Glomerular visceral epithelial cell (primary cell): ENCODE results near the gene SLC6A1.

Experiments
- DNase-seq: peaks from one replicate; pipeline ENCODE4 v3.0.0-alpha.2; 2016; ENCODE audit errors: extremely low spot score

Gene SLC6A1

GRCh38 chr3:10992017-10992942, at the start of gene SLC6A1:
SLC6A1 (plus strand) TSS chr3:10992748; CDS start chr3:11017212, 24,464 bp downstream.
- no peak for DNase-seq

- DNase-seq, result no peak
These were observed 47.7 kb upstream of the SLC6A1 start for GRCh38 chr3:10944866-10945265.

DNA sequence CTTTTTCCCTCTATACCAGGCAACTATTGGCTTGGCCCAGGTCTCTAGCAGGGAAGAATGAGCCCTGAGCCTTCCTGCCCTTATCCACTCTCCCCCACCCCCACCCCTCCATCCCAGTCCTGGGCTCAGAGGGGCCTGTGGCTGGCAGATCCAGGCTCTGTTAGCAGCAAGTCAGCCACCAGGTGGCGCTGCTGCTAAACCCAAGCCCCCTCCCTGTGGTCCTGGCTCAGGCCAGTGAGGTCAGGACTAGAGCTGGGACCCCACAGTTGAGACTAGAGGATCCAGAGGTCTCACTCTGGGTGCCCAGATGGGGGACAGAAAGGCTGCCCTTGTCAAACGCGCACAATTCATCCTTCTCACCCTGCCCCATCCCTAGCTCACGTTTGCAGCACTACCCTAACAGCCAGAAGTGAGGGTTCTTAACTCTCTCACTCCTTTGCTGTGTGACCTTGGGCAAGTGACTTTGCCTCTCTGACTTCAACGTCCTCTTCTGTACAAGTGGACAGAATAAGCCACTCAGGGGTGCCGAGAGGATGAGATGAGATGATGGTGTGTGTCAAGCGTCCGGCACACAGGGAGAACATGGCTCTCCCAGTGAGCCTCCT, 46.8 kb upstream of the SLC6A1 start:
- peak; percentile 37 for DNase-seq

DNA sequence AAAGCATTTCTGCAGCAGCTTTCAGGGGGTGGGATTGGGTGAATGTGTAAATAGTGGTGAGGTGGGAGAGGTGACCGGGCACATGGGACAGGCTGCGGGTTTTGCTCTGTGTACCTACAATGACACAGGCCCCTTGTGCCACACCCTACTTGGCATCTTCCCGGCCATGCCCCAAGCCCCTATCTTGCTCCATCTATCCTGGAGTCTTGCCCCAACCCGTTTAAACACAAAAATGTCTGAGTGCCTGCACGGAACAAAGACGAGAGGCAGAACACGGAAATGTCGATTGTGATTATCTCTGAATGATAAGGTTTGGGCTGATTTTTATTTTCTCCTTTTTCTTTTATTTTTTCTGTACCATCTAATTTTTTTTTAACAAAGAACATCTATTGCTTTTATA, 46.0 kb upstream of the SLC6A1 start:
- no peak for DNase-seq

DNA sequence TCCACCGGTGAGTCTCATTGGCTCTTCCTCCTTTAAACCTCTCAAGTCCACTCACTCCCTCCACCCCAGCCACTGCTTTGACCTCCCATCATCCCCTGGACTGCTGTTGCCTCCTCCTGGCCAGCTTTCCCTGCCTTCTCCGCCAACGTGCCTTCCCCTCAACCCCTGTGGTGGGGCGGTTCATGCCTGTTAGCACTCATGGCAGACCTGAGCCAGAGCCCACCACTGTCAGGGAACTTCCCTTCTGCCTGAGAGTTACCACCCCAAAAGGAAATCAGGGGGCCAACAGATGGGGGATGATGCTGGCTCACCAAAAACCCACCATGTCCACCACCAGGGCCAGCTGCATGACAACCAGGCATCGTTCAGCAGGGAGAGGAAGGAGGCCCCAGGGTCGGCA, 44.2 kb upstream of the SLC6A1 start:
- no peak for DNase-seq

GRCh38 chr3:10949197-10949596, 43.4 kb upstream of the SLC6A1 start:
- no peak for DNase-seq

DNA sequence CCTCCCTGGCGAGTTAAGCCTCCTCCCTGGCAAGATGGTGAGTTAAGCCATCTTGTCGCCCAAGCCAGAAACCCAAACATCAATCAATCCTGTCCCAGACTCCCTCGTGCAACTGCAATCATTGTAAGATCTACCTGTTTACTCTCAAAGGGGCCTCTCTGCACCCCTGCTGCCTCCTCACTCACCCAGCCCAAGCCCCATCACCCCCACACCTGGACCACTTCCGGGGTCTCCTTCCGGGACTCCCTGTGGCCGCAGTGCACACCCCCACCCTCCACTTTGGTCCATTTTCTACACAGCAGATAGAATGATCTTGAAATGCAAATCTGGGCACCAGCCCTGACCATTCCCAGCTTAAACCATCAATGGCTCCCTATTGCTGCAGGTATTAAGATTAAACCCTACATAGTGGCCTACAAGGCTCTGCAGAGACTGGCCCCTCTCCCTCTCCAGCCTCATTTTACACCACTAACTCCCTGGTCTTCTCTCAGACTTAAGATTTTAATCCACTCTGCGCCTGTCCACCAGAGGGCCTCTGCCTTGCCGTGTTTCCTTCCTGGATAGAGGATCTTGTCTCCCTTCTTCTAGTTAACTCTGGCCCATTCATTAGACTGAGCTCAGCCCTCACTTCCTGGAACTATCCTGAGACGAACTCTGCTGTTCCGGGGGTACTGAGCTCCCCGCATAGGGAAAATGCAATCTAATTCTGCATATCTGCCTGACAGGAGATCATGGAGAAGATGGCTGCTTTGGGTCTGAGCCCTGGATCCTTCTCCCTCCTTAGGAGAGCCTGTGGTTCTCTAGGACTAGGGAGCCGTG, 41.9 kb upstream of the SLC6A1 start:
- DNase-seq, result peak; percentile 30

GRCh38 chr3:10951295-10951926, 41.1 kb upstream of the SLC6A1 start:
- no peak for DNase-seq

GRCh38 chr3:10952525-10952924, 40.0 kb upstream of the SLC6A1 start:
- DNase-seq, result no peak

DNA sequence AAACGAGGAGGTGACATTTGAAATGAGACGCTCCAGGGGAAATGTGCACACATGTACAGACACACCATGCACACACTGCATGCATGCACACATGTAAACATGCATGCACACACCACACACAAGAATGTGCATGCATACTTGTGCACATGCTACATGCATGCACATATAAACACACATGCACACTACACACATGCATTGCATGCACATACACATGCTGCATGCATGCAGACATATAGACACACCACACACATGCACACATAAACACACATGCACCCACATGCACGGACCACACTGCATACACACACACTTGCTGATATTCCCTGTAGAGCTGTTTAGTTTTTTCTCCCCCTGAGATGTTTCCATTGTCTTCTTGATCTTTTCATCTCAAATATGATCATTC, 37.8 kb upstream of the SLC6A1 start:
- DNase-seq, result no peak

DNA sequence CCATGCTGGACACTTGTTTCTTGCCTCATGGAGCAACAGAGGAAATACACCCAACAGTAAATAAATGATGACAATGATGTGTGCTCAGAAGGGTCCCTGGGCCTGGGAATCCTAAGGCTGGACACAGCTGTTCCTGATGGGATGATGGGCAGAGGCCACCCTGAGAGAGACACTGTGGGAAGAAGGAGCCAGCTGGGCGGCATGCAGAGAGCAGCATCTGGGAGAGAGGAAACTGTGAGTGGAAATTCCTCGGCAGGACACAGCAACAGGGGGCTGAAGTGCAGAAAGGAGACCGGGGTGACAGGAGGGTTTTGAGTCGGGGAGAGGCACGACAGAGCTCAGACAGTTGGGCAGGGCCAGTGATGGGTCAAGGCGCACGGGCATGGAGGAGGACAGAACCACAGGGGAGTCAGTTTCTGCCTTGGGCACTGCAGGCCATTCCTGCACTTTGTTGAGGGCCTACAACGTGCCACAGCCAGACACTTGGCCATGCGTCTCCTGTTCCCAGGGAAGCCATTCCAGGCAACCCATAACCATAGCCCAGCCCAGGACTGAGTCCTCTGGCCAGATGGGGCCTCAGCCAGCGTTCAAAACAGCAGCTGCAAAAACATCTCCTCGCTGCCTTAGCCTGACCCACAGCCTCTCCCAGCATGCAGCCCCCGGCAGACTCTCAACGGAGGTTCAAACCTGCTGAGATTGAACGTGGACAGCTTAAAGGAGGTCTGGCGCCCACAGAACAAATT, 36.7 kb upstream of the SLC6A1 start:
- DNase-seq, result no peak

- DNase-seq, result no peak
These were observed 36.0 kb upstream of the SLC6A1 start for GRCh38 chr3:10956531-10956930.

- DNase-seq, result no peak
These were observed 35.6 kb upstream of the SLC6A1 start for GRCh38 chr3:10956986-10957385.

DNA sequence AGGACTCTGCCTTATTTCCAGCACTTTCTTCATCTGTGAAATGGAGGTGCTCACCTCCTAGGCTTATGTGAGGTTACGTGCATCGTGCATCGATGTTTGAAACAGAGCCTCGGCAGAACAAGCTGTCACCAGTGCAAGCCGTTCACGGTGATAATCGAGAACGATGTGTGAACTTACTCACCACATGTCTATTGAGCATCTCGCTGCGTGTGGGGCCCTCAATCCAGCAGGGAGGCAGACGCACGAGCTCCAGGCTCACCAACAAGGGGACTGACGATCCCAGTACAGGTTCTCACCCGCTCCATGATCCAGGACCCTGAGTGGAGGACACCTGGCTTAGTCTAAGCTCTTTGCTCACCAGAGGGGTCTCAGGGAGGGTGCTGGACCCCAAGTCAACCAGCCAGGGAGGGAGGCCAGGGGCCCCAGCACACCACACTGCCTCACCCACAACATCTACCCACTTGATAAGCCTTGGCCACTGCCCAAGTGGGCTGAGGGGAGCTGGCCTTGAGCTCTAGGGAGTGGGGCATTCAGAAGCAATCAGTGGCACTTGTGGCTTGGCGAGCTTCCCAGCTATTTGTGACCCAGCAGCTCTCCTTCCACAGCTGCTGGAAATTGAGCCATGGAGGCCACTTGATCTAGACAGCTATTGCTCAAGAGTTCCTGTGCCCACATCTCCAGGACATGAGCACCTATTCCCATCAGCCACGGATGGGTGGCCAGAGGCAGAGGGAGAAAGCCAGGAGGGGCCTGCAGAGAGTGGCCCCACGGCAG, 34.4 kb upstream of the SLC6A1 start:
- DNase-seq, result peak; percentile 13

GRCh38 chr3:10960255-10960654, 32.3 kb upstream of the SLC6A1 start:
- no peak for DNase-seq

GRCh38 chr3:10961921-10962320, 30.6 kb upstream of the SLC6A1 start:
- no peak for DNase-seq

GRCh38 chr3:10962481-10963036, 30.0 kb upstream of the SLC6A1 start:
- no peak for DNase-seq

GRCh38 chr3:10964537-10965167, 27.9 kb upstream of the SLC6A1 start:
- DNase-seq, result peak; percentile 6

DNA sequence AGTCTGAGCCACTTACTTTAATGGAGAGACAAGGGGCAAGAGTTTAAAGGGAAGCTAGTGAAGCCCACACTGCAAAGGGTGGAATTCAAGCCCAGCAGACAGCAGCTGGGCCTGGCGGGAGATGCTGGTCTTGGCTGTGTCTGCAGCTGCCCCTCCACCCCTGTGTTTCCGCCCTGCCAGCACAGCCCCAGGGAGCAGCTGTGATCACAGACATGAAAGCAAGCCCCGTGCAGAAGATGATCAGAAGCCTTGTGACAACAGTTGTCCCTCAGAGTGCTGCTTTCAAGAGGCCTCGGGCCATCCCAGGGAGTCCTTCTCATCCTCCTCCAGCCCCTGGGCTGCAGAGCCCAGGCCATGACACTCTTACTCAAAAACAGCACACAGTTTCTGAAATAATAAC, 24.1 kb upstream of the SLC6A1 start:
- DNase-seq, result no peak
